Measurements from ENCODE around the gene PCED1B.

The PCED1B gene

DNA sequence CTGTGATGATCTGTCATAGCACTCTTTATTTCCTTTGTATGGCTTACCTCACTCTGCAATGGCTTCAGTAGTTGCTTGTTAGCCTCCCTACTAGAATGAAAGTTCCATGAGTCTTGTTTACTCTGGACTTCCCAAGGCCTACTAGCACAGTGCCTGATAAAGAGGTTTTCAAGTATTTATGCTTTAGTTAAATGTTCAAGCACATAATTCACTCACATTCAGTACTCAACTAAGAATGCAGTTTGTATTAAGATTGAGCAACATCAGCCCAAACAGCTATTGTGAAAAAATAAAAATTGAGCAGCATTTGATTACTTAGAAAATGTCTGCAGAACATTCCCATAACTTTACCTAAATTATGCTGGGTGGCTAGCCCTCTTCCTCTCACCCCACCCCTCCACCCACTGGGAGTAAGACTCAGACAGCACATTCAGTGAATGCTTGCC is 159.3 kb downstream of the PCED1B start:
- DNase-seq (ENCODE audit: low read depth) = peak; percentile 61
- no peak overlapping the region for H3K4me3 ChIP-seq (replicated peaks; ENCODE audit: low read depth, low read length)
- TF ChIP-seq CTCF (IDR thresholded peaks at IDR 0.05; ENCODE audit: low read length, missing control alignments) = no peak

DNA sequence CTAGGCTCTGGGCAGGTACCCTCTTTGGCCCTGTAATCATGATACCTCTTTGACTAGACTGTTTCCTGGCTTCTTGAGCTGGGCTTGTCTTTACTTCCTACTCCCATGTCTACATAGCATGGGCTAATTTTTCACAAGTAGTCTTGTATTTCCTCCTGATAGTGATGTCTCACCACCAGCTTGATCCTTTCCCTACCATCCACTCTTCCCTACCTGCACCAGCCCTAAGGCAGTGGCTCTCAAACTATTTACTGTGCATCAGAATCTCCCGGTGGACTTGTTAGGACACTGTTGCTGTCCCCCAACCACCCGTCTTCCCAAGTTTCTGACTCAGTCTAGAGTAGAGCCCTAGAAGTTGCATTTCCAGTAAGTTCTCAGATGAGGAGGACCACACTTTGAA is 163.0 kb downstream of the PCED1B start:
- no peak for DNase-seq (ENCODE audit: low read depth)
- no peak for TF ChIP-seq CTCF (IDR thresholded peaks at IDR 0.05; ENCODE audit: low read length, missing control alignments)
- H3K4me3 ChIP-seq (replicated peaks; ENCODE audit: low read depth, low read length) = no peak overlapping the region

DNA sequence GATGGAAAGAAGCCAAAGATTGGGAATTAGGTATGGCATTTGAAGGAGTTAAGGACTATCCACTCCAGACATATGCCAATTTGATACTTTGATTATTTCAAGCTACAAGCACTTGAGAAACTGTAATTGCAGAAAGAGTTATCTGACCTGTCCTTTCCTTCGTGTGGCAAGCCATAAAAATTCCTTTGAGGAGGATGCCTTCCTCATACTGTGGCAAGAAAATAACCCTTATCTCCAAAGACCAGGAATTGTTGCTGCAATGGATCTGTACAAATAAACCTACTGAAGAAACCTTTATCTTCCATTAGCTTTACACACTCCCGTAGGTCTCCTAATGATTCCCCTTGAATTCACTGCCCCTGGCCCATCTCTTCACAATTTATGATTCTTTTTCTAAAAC is 165.4 kb downstream of the PCED1B start:
- DNase-seq (ENCODE audit: low read depth) = no peak
- no peak for TF ChIP-seq CTCF (IDR thresholded peaks at IDR 0.05; ENCODE audit: low read length, missing control alignments)
- H3K4me3 ChIP-seq (replicated peaks; ENCODE audit: low read depth, low read length) = no peak overlapping the region

DNA sequence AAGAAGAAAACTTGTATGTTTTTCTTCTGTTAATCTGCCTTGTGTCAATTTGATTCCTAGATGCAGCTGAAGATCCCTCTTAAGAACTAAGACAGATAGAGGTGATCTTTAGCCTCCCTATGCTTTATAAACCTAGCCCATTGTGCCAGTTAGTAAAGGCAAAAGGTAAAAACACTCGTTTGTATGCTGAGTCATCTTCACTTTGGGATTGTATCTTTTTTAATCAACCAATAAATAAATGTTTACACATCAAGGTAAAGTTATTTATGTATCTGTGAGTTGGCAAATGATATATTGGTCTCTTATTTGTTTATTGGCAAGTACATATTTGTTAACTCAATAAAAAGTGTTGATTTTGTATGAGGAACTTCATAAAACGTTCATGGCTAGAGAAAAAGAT is 166.2 kb downstream of the PCED1B start:
- no peak overlapping the region for H3K4me3 ChIP-seq (replicated peaks; ENCODE audit: low read depth, low read length)
- no peak for TF ChIP-seq CTCF (IDR thresholded peaks at IDR 0.05; ENCODE audit: low read length, missing control alignments)
- DNase-seq (ENCODE audit: low read depth) = no peak

DNA sequence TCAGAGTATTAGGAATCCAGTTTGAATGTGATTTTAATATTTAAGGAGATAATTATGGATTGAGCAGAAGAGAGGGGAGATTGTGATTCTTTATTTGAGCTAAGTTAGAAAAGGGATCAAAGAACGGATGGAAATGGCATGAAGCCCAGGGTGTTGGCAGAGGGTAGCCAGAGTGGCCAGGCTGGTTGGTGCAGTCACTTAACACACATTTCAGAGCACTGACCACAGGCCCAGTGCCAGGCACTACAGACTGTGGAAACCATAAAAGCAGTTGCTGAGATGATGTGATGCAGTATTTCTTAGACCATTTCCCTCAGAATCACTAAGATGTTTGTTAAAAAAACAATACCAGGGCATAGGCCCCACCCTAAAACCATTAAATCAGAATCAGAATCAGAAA is 168.0 kb downstream of the PCED1B start:
- DNase-seq (ENCODE audit: low read depth) = no peak
- no peak for TF ChIP-seq CTCF (IDR thresholded peaks at IDR 0.05; ENCODE audit: low read length, missing control alignments)
- H3K4me3 ChIP-seq (replicated peaks; ENCODE audit: low read depth, low read length) = no peak overlapping the region

DNA sequence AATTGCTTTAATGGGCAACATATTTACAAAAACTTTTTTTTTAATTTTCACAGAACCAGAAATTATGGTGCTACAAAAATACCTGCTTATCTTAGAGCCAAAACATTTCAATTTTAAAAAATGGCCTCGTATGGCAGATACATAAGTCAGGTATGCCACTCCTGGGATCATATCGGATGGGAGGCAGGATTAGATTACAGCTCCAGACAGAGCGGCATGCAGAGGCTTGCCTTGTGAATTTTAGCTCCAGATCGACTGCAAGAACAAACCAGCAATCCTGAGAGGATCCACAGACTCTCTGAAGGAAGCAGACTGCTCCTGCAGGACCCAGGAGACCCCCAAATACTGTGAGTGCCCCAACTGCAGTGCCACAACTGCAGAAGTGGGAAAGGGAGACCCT is 169.7 kb downstream of the PCED1B start:
- DNase-seq (ENCODE audit: low read depth) = no peak
- H3K4me3 ChIP-seq (replicated peaks; ENCODE audit: low read depth, low read length) = peak overlapping the region; percentile 28
- no peak for TF ChIP-seq CTCF (IDR thresholded peaks at IDR 0.05; ENCODE audit: low read length, missing control alignments)

DNA sequence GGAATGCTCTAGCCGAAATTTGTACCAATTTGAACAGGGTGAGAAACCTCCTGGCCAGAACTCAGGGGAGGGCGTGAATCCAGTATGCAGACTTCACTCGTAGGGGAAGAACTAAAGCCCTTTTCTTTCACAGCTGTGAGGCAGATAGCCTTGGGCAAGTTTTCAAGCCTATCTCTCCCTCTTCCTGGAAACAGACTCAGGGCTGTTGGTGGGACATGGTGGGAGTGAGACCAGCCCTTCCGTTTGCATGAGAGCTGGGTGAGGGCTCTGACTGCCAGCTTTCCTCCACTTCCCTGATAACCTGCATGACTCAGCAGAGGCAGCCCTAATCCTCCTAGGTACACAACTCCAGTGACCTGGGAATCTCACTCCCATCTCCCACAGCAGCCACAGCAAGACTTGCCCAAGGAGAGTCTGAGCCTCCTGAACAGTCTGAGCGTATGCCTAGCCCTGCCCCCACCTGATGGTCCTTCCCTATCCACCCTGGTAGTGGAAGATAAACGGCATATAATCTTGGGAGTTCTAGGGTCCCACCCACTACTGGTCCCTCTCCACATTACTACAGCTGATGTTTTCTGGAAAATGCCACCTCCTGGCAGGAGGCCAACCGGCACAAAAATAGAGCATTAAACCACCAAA is 170.4 kb downstream of the PCED1B start:
- peak overlapping the region; percentile 28 for H3K4me3 ChIP-seq (replicated peaks; ENCODE audit: low read depth, low read length)
- no peak for TF ChIP-seq CTCF (IDR thresholded peaks at IDR 0.05; ENCODE audit: low read length, missing control alignments)
- DNase-seq (ENCODE audit: low read depth) = peak; percentile 82

Measured in fibroblast of pulmonary artery (primary cell).